Adrenal gland (tissue), 12 donors: Measurements from ENCODE around the gene RAB14. TPM values are rescaled to one million over a fixed set of nuclear protein-coding genes. Genes with fewer than 3 reads are reported as not detected.

Experiments used
- DNase-seq, 7 donors: peaks; one replicate each; pipeline ENCODE4 v3.0.0-alpha.2; 2019 to 2020
- H3K27ac ChIP-seq, 5 donors: fragments of 200-600 bp; sonication (generic) in 4 of 5; 1 replicate in 3 of 5; 2 replicates in 2 of 5; pipeline versions ENCODE4 v1.5.1 to v1.8.0; 2016 to 2020; ENCODE audit warnings: mild to moderate bottlenecking in 1 of 5
- H3K27me3 ChIP-seq: fragments of 200-600 bp; 2 replicates; pipeline ENCODE4 v1.8.0; 2021
- H3K36me3 ChIP-seq, 2 donors: fragments of 200-600 bp; replicated peaks in 1 of 2; 1 replicate in 1 of 2; 2 replicates in 1 of 2; pipeline versions ENCODE4 v1.5.1 to v1.8.0; 2018 to 2022
- H3K4me1 ChIP-seq, 2 donors: fragments of 200-600 bp; replicated peaks in 1 of 2; 1 replicate in 1 of 2; 2 replicates in 1 of 2; pipeline versions ENCODE4 v1.5.1 to v1.8.0; 2018 to 2021
- H3K4me3 ChIP-seq, 4 donors: fragments of 200-600 bp; sonication (generic) in 3 of 4; one replicate each; pipeline ENCODE4 v1.5.1; 2016 to 2018
- H3K9me3 ChIP-seq, 3 donors: fragments of 200-600 bp; sonication (generic) in 1 of 3; replicated peaks in 1 of 3; 1 replicate in 2 of 3; 2 replicates in 1 of 3; pipeline versions ENCODE4 v1.5.1 to v1.8.0; 2016 to 2021
- CTCF ChIP-seq, 6 experiments: fragments of 450-650 bp in 4 of 6; fragments of 200-600 bp in 2 of 6; sonication (generic) in 1 of 6; IDR thresholded peaks; 1 replicate in 5 of 6; 2 replicates in 1 of 6; pipeline versions ENCODE4 v1.5.1 to v1.8.0; 2016 to 2021; ENCODE audit warnings: antibody characterized with exemption in 6 of 6, mild to moderate bottlenecking in 2 of 6, moderate library complexity in 1 of 6
- POLR2A ChIP-seq, 2 donors: fragments of 450-650 bp; IDR thresholded peaks; one replicate each; pipeline ENCODE4 v1.6.1; 2017; ENCODE audit warnings: antibody characterized with exemption in 2 of 2, mild to moderate bottlenecking in 2 of 2, moderate library complexity in 1 of 2
- WGBS, 4 donors: extraction: QIAGEN DNeasy Blood & Tissue Kit in 2 of 4; methylation state at CpG; one replicate each; pipeline versions ENCODE4 v1.1.5 to v1.1.7; 2013 to 2017; 5-methylcytosine and 5-hydroxymethylcytosine counted together
- intact Hi-C, 2 donors: fragments of 100-400 bp; cut with DNase I; formaldehyde crosslinking; loops; one replicate each; pipeline versions ENCODE4 v1.14.1 to v1.15.0; 2022 to 2023
- polyA plus RNA-seq, 3 donors: library from polyadenylated mRNA; stranded (reverse); fragments of 200-250 nt in 2 of 3; fragments of 350-450 nt in 1 of 3; fragmentation: Illumina TruSeq in 1 of 3; extraction: RNeasy Lipid Tissue Mini Kit (QIAGEN cat#74804) in 1 of 3; gene quantifications; one replicate each; pipeline ENCODE4 v1.2.3, GENCODE V29; 2013 to 2014
- total RNA-seq, 9 donors: library from RNA; depleted of rRNA in 4 of 9; stranded (reverse); fragments of >200 nt in 4 of 9; fragments of 120-200 nt in 1 of 9; fragmentation: NEBNext Ultra II Directional in 1 of 9; extraction: Animal tissue kit (Norgen Biotek cat#: 25700) in 1 of 9; gene quantifications; one replicate each; pipeline versions ENCODE4 v1.1.0 to v1.2.4, GENCODE V29; 2013 to 2023
- donor health status: healthy with polysubstance abuse.
- donor health status: Bipolar disorder and iron deficiency.
- donor health status: DM: yes; HTN: yes; CAD: no.
- donor health status: DM: no; HTN: no; CAD: no.
- donor health status: DM: no; HTN: no; CAD: no.
- donor health status: DM: yes; HTN: yes; CAD: no.

Gene RAB14
- total and polyA plus RNA-seq, 12 donors = 16.5 to 108 (median 43.5) TPM

GRCh38 chr9:121233906-121234831 is 32.5 kb upstream of the RAB14 start:
- TF ChIP-seq POLR2A (IDR thresholded peaks at IDR 0.05) (no peak), CTCF (IDR thresholded peaks at IDR 0.05) (no peak)
- no peaks in the 10 kb centered on the region for H3K36me3 ChIP-seq
- no peak overlapping the region for H3K27ac ChIP-seq
- no peaks in the 10 kb centered on the region for H3K9me3 ChIP-seq
- DNase-seq = no peak
- 80 to 89% (median 81%) methylated on average over 11 of the region's 11 CpGs for WGBS, 4 donors
- no peaks in the 10 kb centered on the region for H3K27me3 ChIP-seq
- intact Hi-C loops = no loop called here
- H3K4me1 ChIP-seq = no peaks in the 10 kb centered on the region
- no peak overlapping the region for H3K4me3 ChIP-seq

GRCh38 chr9:121232251-121232650 is 30.6 kb upstream of the RAB14 start:
- Histone ChIP-seq H3K36me3 (no peaks in the 10 kb centered on the region), H3K27ac (no peak overlapping the region), H3K4me1 (no peaks in the 10 kb centered on the region), H3K4me3 (no peak overlapping the region), H3K9me3 (no peaks in the 10 kb centered on the region), H3K27me3 (no peaks in the 10 kb centered on the region)
- TF ChIP-seq CTCF (IDR thresholded peaks at IDR 0.05) = no peak
- no peak for TF ChIP-seq POLR2A (IDR thresholded peaks at IDR 0.05)
- intact Hi-C loops = no loop called here
- no peak for DNase-seq
- 87 to 94% (median 94%) methylated on average over 4 of the region's 4 CpGs for WGBS, 4 donors

- no peak overlapping the region for H3K27ac ChIP-seq
- H3K27me3 ChIP-seq = no peaks in the 10 kb centered on the region
- TF ChIP-seq POLR2A (IDR thresholded peaks at IDR 0.05) = no peak
- no peaks in the 10 kb centered on the region for H3K4me1 ChIP-seq
- no peak for DNase-seq
- H3K9me3 ChIP-seq = no peaks in the 10 kb centered on the region
- intact Hi-C loops = no loop called here
- WGBS, 4 donors = 82 to 87% (median 85%) methylated on average over 5 of the region's 5 CpGs
- H3K4me3 ChIP-seq = no peak overlapping the region
- H3K36me3 ChIP-seq = no peaks in the 10 kb centered on the region
Observed at GRCh38 chr9:121230256-121230655, 28.6 kb upstream of the RAB14 start.

- H3K36me3 ChIP-seq = no peaks in the 10 kb centered on the region
- TF ChIP-seq CTCF (IDR thresholded peaks at IDR 0.05) = no peak
- TF ChIP-seq POLR2A (IDR thresholded peaks at IDR 0.05) = no peak
- 80 to 85% (median 81%) methylated on average over 3 to 4 of the region's 4 CpGs for WGBS, 4 donors
- H3K4me1 ChIP-seq = peaks cover 0 to under 1% of the 10 kb centered on the region in 2 donors
- no peak overlapping the region for H3K4me3 ChIP-seq
- intact Hi-C loops = no loop called here
- no peak for DNase-seq
- H3K27ac ChIP-seq = no peak overlapping the region
- H3K27me3 ChIP-seq = no peaks in the 10 kb centered on the region
- no peaks in the 10 kb centered on the region for H3K9me3 ChIP-seq
Observed at GRCh38 chr9:121227862-121228261, 26.2 kb upstream of the RAB14 start.
